H9 (cell line): Measurements from ENCODE around the gene CYP2R1. TPM values are rescaled to one million over a fixed set of nuclear protein-coding genes. Genes with fewer than 3 reads are reported as not detected.

Experiments used
- DNase-seq: peaks from one replicate; pipeline ENCODE4 v3.0.0-alpha.2; 2017
- H2AFZ ChIP-seq: one replicate; pipeline ENCODE4 v1.6.1; 2013; ENCODE audit warnings: mild to moderate bottlenecking, low read length, control low read depth, moderate library complexity
- H2AK5ac ChIP-seq: 2 replicates; pipeline ENCODE4 v1.6.1; 2013; ENCODE audit warnings: low read length, control low read depth, mixed read lengths; ENCODE audit not compliant: insufficient read length
- H2BK120ac ChIP-seq: one replicate; pipeline ENCODE4 v1.6.1; 2013; ENCODE audit warnings: low read depth, mild to moderate bottlenecking, low read length, control low read depth, inconsistent platforms; ENCODE audit not compliant: poor library complexity, severe bottlenecking
- H2BK12ac ChIP-seq: 2 replicates; pipeline ENCODE4 v1.6.1; 2013; ENCODE audit warnings: low read length, control low read depth, mixed read lengths, low read depth; ENCODE audit not compliant: insufficient read length
- H2BK15ac ChIP-seq: 2 replicates; pipeline ENCODE4 v1.6.1; 2013; ENCODE audit warnings: low read depth, low read length, control low read depth
- H2BK20ac ChIP-seq: one replicate; pipeline ENCODE4 v1.6.1; 2013; ENCODE audit warnings: low read depth, mild to moderate bottlenecking, low read length, control low read depth, inconsistent platforms; ENCODE audit not compliant: poor library complexity, severe bottlenecking
- H2BK5ac ChIP-seq: 2 replicates; pipeline ENCODE4 v1.6.1; 2013; ENCODE audit warnings: low read length, control low read depth, mixed read lengths; ENCODE audit not compliant: insufficient read length
- H3K14ac ChIP-seq: 2 replicates; pipeline ENCODE4 v1.6.1; 2013; ENCODE audit warnings: low read length, control low read depth; ENCODE audit not compliant: insufficient read depth
- H3K18ac ChIP-seq: 2 replicates; pipeline ENCODE4 v1.6.1; 2013; ENCODE audit warnings: low read depth, mild to moderate bottlenecking, mixed read lengths, low read length, control low read depth; ENCODE audit not compliant: insufficient read length
- H3K23ac ChIP-seq: 2 replicates; pipeline ENCODE4 v1.6.1; 2013; ENCODE audit warnings: low read length, control low read depth, mixed read lengths, low read depth; ENCODE audit not compliant: insufficient read length
- H3K23me2 ChIP-seq: 2 replicates; pipeline ENCODE4 v1.6.1; 2013; ENCODE audit warnings: low read depth, mild to moderate bottlenecking, mixed read lengths, low read length, control low read depth; ENCODE audit not compliant: insufficient read length, poor library complexity, severe bottlenecking
- H3K27ac ChIP-seq: 2 replicates; pipeline ENCODE4 v1.5.1; 2013; ENCODE audit warnings: low read length, control low read depth, mixed read lengths, low read depth; ENCODE audit not compliant: insufficient read length
- H3K27me3 ChIP-seq: 2 replicates; pipeline ENCODE4 v1.6.1; 2013; ENCODE audit warnings: low read length, control low read depth, inconsistent platforms; ENCODE audit not compliant: insufficient read depth
- H3K4ac ChIP-seq: 2 replicates; pipeline ENCODE4 v1.6.1; 2013; ENCODE audit warnings: low read depth, mild to moderate bottlenecking, control low read depth, inconsistent platforms, low read length, moderate library complexity
- H3K4me1 ChIP-seq: 2 replicates; pipeline ENCODE4 v1.6.1; 2013; ENCODE audit warnings: low read length, control low read depth, inconsistent platforms; ENCODE audit not compliant: insufficient read depth
- H3K4me2 ChIP-seq: 2 replicates; pipeline ENCODE4 v1.6.1; 2013; ENCODE audit warnings: low read length, control low read depth, mixed read lengths; ENCODE audit not compliant: insufficient read length, insufficient read depth
- H3K56ac ChIP-seq: 2 replicates; pipeline ENCODE4 v1.6.1; 2013; ENCODE audit warnings: low read depth, mild to moderate bottlenecking, mixed read lengths, low read length, control low read depth; ENCODE audit not compliant: insufficient read length
- H3K79me1 ChIP-seq: 2 replicates; pipeline ENCODE4 v1.6.1; 2013; ENCODE audit warnings: low read depth, mild to moderate bottlenecking, moderate library complexity, low read length, control low read depth, inconsistent platforms; ENCODE audit not compliant: insufficient read depth, poor library complexity, severe bottlenecking
- H3K79me2 ChIP-seq: 2 replicates; pipeline ENCODE4 v1.6.1; 2013; ENCODE audit warnings: low read length, control low read depth, inconsistent platforms; ENCODE audit not compliant: insufficient read depth
- H3K9ac ChIP-seq: 2 replicates; pipeline ENCODE4 v1.6.1; 2013; ENCODE audit warnings: low read length, control low read depth, mixed read lengths; ENCODE audit not compliant: insufficient read length; ENCODE audit errors: extremely low read depth
- H3K9me3 ChIP-seq: one replicate; pipeline ENCODE4 v1.6.1; 2013; ENCODE audit warnings: low read depth, low read length, inconsistent platforms; ENCODE audit not compliant: control insufficient read depth
- H3T11ph ChIP-seq: one replicate; pipeline ENCODE4 v1.6.1; 2013; ENCODE audit warnings: mild to moderate bottlenecking, low read length, control low read depth, inconsistent platforms
- H4K20me1 ChIP-seq: one replicate; pipeline ENCODE4 v1.6.1; 2013; ENCODE audit not compliant: control insufficient read depth, insufficient read length, insufficient read depth
- H4K5ac ChIP-seq: 2 replicates; pipeline ENCODE4 v1.6.1; 2013; ENCODE audit warnings: low read depth, mild to moderate bottlenecking, mixed read lengths, low read length, control low read depth; ENCODE audit not compliant: insufficient read length
- H4K8ac ChIP-seq: replicated peaks from 2 replicates; pipeline ENCODE4 v1.6.1; 2013; ENCODE audit warnings: low read length, control low read depth, mixed read lengths, low read depth; ENCODE audit not compliant: insufficient read length
- H4K91ac ChIP-seq: 2 replicates; pipeline ENCODE4 v1.6.1; 2013; ENCODE audit warnings: low read depth, mild to moderate bottlenecking, moderate library complexity, mixed read lengths, low read length, control low read depth; ENCODE audit not compliant: insufficient read length
- H3K27ac Mint-ChIP-seq, 3 experiments: 2 replicates in 2 of 3; 3 replicates in 1 of 3; pipeline ENCODE4 v1.8.0; 2020 to 2021; ENCODE audit warnings: mixed read lengths in 3 of 3, mild to moderate bottlenecking in 1 of 3, moderate library complexity in 1 of 3
- H3K27me3 Mint-ChIP-seq: 2 replicates; pipeline ENCODE4 v1.8.0; 2021; ENCODE audit warnings: low read depth, mild to moderate bottlenecking, moderate library complexity, mixed read lengths
- H3K36me3 Mint-ChIP-seq, 3 experiments: 2 replicates in 2 of 3; 3 replicates in 1 of 3; pipeline ENCODE4 v1.8.0; 2020 to 2021; ENCODE audit warnings: low read depth in 3 of 3, mixed read lengths in 3 of 3; ENCODE audit not compliant: insufficient read depth in 1 of 3
- H3K4me1 Mint-ChIP-seq, 2 experiments: 2 replicates each; pipeline ENCODE4 v1.8.0; 2020; ENCODE audit warnings: mixed read lengths in 2 of 2
- H3K4me3 Mint-ChIP-seq, 2 experiments: 2 replicates in 1 of 2; 3 replicates in 1 of 2; pipeline ENCODE4 v1.8.0; 2020 to 2021; ENCODE audit warnings: mild to moderate bottlenecking in 2 of 2, mixed read lengths in 2 of 2, moderate library complexity in 1 of 2
- H3K9me3 Mint-ChIP-seq, 2 experiments: 2 replicates in 1 of 2; 3 replicates in 1 of 2; pipeline ENCODE4 v1.8.0; 2020; ENCODE audit warnings: mild to moderate bottlenecking in 2 of 2, mixed read lengths in 2 of 2, moderate library complexity in 1 of 2
- CTCF ChIP-seq: fragments of 200-600 bp; sonication (generic); conservative IDR thresholded peaks from 3 replicates; pipeline ENCODE4 v1.8.0; 2021; ENCODE audit warnings: antibody characterized with exemption, mild to moderate bottlenecking
- WGBS: extraction: QIAGEN DNeasy Blood & Tissue Kit; methylation state at CpG from one replicate; pipeline ENCODE4 v1.1.7; 2013; ENCODE audit warnings: missing lambda C conversion rate, low lambda C conversion rate, mixed read lengths; ENCODE audit not compliant: insufficient read length; ENCODE audit errors: extremely low coverage; 5-methylcytosine and 5-hydroxymethylcytosine counted together
- total RNA-seq: library from RNA; stranded (reverse); gene quantifications from 2 replicates; pipeline ENCODE4 v1.2.1, GENCODE V29; 2021

The CYP2R1 gene
- total RNA-seq, 1 experiment from 2014 or later: 10.3 TPM

GRCh38 chr11:14891143-14892035, 642 bp downstream of the CYP2R1 start:
- Histone ChIP-seq H3K56ac (no peak overlapping the region), H3K18ac (peak overlapping the region; percentile 20), H3K79me2 (no peaks in the 10 kb centered on the region), H3T11ph (no peak overlapping the region), H3K9ac (no peak overlapping the region), H3K79me1 (no peaks in the 10 kb centered on the region), H3K9me3 (no peaks in the 10 kb centered on the region), H4K5ac (no peak overlapping the region), H3K4me2 (peak overlapping the region; percentile 50), H3K27ac (no peak overlapping the region), H2AK5ac (no peak overlapping the region), H2BK120ac (no peak overlapping the region), H3K14ac (no peak overlapping the region), H3K23ac (no peak overlapping the region), H2BK15ac (no peak overlapping the region), H2BK20ac (no peak overlapping the region), H2BK5ac (no peak overlapping the region), H3K4me1 (no peaks in the 10 kb centered on the region; the same call in 1 of the 2 replicates), H4K91ac (no peak overlapping the region), H3K27me3 (no peaks in the 10 kb centered on the region), H3K4ac (no peak overlapping the region), H4K20me1 (no peaks in the 10 kb centered on the region), H2BK12ac (no peak overlapping the region), H2AFZ (no peak overlapping the region), H4K8ac (no peak overlapping the region), H3K23me2 (peaks cover 5% of the 10 kb centered on the region)
- Mint-ChIP-seq H3K4me3 (peak overlapping the region; percentile 75 to 86), H3K4me1 (peaks cover 11 to 14% of the 10 kb centered on the region in 2 experiments), H3K9me3 (peaks cover 3 to 13% of the 10 kb centered on the region in 2 experiments; a peak in 3 of 5 replicates), H3K27me3 (peaks cover 24% of the 10 kb centered on the region), H3K36me3 (no peaks in the 10 kb centered on the region; a peak in 2 of 7 replicates), H3K27ac (peak overlapping the region in 1 of 3 experiments; percentile 90; a peak in 3 of 7 replicates)
- no CpG with 5 or more reads among the region's 67 CpGs for WGBS
- TF ChIP-seq CTCF: no peak
- peak; percentile 91 for DNase-seq
